CD4-positive, alpha-beta T cell treated with Interleukin-10 for 1 hour (primary cell): ENCODE data around the gene MFF.

Source experiments
- DNase-seq: peaks from one replicate; pipeline ENCODE4 v3.0.0-alpha.2; 2020

MFF gene, protein sequence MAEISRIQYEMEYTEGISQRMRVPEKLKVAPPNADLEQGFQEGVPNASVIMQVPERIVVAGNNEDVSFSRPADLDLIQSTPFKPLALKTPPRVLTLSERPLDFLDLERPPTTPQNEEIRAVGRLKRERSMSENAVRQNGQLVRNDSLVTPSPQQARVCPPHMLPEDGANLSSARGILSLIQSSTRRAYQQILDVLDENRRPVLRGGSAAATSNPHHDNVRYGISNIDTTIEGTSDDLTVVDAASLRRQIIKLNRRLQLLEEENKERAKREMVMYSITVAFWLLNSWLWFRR

GRCh38 chr2:227324995-227325838, at the start of gene MFF:
Gene MFF, plus strand, starts transcription at chr2:227325251. Its CDS starts 5,415 bp downstream, at chr2:227330666.
- peak; percentile 95 for DNase-seq

DNA sequence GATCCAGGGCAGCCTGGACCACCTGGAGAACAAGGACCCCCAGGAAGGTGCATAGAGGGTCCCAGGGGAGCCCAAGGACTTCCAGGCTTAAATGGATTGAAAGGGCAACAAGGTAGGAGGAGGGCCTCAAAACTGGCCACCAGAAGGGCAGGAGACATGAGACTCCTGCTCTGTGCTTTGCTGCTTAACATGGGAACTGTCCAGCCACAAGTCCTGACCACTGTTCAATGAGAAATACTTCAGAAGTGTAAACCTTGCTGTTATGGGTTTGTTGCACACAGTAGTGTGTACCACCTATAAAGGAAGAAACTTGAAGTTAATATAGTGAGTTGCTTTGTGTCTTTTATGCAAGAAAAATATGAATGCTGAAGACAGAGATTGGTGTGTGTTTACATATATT, 44.2 kb upstream of the MFF start:
- DNase-seq = no peak

DNA sequence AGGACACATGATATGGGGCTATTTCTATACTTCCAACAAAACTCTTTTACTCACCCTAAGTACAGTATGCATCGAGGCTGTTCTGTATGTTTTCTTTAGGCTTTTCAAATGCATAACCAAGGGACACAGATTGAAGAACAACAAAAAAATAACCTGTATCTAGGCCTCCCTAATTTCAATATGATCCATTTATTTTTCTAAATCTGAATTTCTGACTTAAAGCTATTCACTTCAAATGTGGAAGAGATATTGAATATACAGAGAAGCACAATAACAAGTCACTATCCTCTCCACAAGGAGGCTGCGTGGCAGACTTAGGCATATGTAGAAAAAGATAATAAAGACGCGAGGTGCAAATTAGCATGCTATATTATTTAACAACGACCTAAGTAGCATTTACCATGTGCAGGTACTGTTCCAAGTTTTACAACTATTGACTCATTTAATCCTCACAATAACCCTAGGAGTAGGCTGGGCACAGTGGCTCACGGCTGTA, 39.3 kb upstream of the MFF start:
- DNase-seq = no peak

GRCh38 chr2:227287771-227288170, 37.3 kb upstream of the MFF start:
- DNase-seq = no peak

DNA sequence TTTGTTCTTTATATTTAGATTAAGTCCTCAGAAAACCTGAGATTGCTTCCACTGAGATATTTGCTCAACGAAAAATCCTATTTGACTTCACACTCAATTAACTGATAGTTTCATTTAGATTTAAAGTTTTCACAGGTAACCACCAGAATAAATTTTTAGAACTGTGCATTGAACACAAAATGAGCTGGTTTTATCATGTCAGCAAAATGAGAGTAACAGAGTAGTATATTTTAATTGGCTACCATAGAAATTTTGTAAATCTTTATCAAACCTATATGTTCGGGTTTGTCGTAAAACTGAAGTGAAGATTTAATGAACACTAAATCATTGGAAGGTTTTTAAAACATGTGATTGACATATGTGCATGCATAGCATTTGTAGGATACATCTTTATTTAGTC, 32.7 kb upstream of the MFF start:
- no peak for DNase-seq

DNA sequence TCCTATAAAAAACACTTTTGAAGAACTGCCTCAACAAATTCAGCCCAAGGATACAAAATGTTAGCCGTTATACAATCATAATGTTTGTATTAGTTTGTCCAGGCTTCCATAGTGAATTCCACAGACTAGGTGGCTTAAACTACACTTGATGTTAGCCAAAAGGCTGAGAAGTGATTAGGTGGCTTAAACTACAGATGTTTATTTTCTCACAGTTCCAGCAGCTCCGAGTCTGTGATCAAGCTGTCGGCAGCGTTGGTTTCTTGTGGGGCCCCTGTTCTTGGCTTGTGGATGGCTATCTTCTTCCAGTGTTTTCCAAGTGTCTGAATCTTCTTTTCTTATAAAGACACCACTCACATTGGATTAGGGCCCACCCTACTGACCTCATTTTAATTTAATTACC, 31.5 kb upstream of the MFF start:
- no peak for DNase-seq

- DNase-seq = no peak
Observed at GRCh38 chr2:227295806-227296205, 29.2 kb upstream of the MFF start.

- no peak for DNase-seq
Observed at GRCh38 chr2:227296671-227297405, 28.2 kb upstream of the MFF start.

GRCh38 chr2:227301523-227301922, 23.5 kb upstream of the MFF start:
- DNase-seq = no peak

GRCh38 chr2:227308784-227309183, 16.3 kb upstream of the MFF start:
- DNase-seq = no peak

DNA sequence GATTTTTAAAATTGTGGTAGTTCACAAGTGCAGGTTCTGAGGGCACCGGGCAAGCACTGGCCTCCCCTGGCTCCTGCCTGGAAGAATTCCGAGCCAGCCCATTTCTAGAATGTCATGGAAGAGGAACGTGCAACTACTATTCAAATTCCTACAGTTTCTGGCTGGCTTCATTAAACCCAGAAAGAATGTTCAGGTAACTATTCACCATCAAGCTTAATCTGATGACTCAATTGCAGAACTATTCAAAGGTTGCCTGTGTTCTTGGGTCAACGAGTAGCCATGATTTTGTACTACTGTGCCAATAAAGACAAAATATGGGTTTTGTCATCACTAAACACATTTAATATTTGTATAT, 14.3 kb upstream of the MFF start:
- no peak for DNase-seq

DNA sequence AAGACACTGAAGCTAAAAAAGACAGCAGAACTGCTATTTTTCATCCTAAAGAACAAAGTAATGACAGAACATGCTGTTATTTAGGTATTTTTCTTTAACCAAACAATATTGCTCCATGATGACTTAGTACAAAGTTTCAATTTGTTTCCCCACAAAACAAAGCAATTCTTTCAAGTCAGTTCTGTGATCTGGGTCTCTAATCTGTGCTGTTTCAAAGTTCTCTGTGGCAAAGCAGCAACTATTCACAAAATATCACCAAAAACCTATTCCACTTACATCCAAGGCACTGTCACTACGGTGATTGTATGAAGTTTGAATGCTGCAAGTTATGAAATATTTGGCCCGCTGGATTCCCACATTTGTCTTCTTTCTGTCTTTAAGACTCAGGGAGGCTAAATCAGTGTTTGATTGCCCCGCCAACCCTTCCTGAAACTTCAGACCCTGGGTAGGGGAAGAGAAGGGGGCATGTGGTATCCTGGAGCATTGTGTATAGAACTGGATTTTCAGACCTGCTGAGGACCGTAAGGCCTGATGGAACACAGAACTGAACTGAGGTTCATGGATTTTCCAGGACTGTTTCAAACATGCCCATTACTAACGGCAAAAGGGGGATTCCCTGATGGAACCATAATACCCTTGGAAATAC, 13.1 kb upstream of the MFF start:
- DNase-seq = no peak

GRCh38 chr2:227312579-227312978, 12.5 kb upstream of the MFF start:
- DNase-seq = no peak

DNA sequence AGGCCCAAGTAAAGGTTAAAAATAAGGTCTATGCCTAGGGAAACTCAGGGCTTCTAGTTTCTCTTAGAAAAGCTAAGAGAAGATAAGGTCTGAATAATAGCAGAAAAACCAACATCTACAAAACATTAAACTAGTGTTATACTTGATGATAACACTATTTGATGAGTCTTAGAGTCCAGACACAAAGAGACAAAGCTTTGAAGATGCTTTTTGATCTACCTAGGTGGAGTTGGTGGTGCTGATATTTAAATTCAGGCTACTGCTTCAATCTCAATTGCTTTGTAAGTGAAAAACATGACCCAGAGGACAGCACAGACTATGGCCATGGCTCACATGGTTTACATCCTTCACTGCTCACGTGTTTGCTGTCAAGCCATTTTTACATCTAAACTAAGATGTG, 11.7 kb upstream of the MFF start:
- no peak for DNase-seq

GRCh38 chr2:227317834-227318233, 7.2 kb upstream of the MFF start:
- DNase-seq = no peak

DNA sequence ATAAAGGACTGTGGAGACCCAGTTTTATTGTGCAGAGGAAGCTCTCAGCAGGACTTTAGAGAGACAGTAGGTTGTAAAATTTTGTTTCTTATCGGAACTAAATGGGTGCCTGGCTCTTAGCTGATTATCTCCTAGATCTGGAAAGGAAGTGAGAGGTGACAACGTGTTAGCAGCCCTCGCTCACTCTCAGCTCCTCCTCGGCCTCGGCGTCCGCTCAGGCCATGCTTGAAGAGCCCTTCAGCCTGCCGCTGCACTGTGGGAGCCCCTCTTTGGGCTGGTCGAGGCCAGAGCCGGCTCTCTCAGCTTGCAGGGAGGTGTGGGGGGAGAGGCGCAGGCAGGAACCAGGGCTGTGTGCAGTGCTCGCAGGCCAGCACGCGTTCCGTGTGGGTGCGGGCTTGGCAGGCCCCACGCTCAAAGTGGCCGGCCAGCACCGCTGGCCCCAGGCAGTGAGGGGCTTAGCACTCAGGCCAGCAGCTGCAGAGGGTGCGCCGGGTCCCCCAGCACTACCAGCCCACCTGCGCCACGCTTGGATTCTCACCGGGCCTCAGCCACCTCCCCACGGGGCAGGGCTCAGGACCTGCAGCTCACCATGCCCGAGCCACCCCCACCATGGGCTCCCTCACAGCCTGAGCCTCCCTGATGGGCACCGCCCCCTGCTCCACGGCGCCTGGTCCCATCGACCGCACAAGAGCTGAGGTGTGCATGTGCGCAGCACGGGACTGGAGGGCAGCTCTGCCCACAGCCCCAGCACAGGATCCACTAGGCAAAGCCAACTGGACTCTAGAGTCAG, 4.6 kb upstream of the MFF start:
- peak; percentile 2 for DNase-seq

GRCh38 chr2:227322530-227323205, 2.4 kb upstream of the MFF start:
- DNase-seq = peak; percentile 6

GRCh38 chr2:227323818-227324217, 1.2 kb upstream of the MFF start:
- DNase-seq = no peak

- DNase-seq = no peak
Observed at GRCh38 chr2:227324642-227324994, 433 bp upstream of the MFF start.

DNA sequence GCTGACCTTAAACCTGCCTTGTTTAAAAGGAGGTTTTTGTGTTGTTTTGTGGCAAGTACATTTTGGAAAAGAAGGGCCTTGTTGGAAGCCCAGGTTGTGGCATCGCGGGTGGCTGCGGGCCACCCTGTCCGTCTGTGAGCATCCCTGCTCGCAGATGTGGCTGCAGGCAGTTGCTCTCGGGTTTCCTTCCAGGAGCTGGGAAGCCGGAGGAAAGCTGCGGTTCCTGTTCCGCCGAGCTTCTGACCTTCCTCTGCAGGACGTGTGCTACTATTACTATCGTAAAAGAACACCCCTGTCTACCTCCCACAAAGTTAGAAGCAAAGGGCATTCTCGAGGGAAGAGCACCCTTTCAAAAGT, 766 bp downstream of the MFF start:
- DNase-seq = no peak

- no peak for DNase-seq
Observed at GRCh38 chr2:227326783-227327182, 1.7 kb downstream of the MFF start.

GRCh38 chr2:227335713-227336112, 10.7 kb downstream of the MFF start:
- DNase-seq = no peak
